ENCODE results near the gene ZCCHC12.

The ZCCHC12 gene

DNA sequence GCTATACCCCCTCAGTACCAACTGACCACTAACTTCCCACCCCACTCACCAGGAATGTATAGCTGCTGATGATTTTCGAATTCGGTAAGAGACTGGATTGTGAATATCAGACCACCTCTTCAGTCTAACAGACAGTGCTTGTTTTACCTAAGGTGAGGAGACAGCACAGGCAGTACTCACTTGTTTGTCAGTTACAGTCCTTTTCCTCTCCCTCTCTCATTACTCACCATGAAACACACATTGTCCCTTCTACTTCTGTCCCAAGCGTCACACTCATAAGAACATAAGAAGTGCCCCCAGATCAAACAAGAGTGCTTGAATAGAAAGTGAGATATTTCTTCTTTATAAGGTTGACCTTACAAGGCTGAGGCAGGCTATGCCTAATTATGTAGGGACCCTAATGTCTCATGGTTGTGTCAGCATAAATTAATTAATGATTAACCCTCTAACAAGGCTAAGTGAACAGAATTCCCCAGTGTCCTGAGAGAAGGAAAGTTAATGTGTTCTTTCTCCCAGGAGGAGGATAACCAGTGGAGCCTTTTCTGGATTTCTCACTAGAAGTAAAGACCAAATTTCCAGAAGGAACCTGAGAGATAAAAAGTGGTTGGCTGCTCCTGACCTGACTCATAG lies 32.2 kb downstream of the ZCCHC12 start:
- TF ChIP-seq, protein P1, sequence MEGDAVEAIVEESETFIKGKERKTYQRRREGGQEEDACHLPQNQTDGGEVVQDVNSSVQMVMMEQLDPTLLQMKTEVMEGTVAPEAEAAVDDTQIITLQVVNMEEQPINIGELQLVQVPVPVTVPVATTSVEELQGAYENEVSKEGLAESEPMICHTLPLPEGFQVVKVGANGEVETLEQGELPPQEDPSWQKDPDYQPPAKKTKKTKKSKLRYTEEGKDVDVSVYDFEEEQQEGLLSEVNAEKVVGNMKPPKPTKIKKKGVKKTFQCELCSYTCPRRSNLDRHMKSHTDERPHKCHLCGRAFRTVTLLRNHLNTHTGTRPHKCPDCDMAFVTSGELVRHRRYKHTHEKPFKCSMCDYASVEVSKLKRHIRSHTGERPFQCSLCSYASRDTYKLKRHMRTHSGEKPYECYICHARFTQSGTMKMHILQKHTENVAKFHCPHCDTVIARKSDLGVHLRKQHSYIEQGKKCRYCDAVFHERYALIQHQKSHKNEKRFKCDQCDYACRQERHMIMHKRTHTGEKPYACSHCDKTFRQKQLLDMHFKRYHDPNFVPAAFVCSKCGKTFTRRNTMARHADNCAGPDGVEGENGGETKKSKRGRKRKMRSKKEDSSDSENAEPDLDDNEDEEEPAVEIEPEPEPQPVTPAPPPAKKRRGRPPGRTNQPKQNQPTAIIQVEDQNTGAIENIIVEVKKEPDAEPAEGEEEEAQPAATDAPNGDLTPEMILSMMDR (IDR thresholded peaks at IDR 0.05; ENCODE audit: insufficient read depth, low read depth, low read length, missing control alignments) = no peak
- no peak overlapping the region for H3K4me3 ChIP-seq (ENCODE audit: low read length)
- DNase-seq (ENCODE audit: low read depth) = no peak

DNA sequence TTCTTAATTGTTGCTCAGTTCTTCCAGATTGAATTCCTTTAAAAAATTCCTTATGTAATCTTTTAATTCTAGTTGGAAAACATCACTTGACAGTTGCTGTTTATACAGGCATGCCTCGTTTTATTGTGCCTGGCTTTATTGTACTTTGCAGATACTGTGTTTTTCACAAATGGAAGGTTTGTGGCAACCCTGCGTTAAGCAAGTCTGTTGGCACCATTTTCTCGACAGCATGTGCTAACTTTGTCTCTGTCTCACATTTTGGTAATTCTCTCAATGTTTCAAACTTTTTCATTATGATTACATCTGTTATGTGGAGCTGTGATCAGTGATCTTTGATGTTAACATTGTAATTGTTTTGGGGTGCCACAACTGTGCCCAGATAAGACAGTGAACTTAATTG lies 33.4 kb downstream of the ZCCHC12 start:
- no peak for DNase-seq (ENCODE audit: low read depth)
- H3K4me3 ChIP-seq (ENCODE audit: low read length) = no peak overlapping the region
- TF ChIP-seq, protein P1 (IDR thresholded peaks at IDR 0.05; ENCODE audit: insufficient read depth, low read depth, low read length, missing control alignments) = no peak

DNA sequence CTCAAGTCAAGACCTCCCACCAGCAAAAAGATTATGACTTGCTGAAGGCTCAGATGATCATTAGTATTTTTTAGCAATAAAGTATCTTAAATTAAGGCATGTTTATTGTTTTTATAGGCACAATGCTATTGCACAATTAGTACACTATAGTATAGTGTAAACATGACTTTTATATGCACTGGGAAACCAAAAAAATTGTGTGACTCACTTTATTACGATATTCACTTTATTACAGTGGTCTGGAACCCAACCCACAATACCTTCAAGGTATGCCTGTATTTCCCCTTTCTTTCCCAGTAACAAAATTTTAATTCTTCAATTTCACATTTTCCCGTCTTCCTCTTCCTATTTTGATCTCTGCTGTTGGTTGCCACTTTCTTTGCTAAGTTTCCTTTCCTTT lies 37.7 kb downstream of the ZCCHC12 start:
- DNase-seq (ENCODE audit: low read depth) = no peak
- TF ChIP-seq, protein P1 (IDR thresholded peaks at IDR 0.05; ENCODE audit: insufficient read depth, low read depth, low read length, missing control alignments) = no peak
- no peak overlapping the region for H3K4me3 ChIP-seq (ENCODE audit: low read length)

DNA sequence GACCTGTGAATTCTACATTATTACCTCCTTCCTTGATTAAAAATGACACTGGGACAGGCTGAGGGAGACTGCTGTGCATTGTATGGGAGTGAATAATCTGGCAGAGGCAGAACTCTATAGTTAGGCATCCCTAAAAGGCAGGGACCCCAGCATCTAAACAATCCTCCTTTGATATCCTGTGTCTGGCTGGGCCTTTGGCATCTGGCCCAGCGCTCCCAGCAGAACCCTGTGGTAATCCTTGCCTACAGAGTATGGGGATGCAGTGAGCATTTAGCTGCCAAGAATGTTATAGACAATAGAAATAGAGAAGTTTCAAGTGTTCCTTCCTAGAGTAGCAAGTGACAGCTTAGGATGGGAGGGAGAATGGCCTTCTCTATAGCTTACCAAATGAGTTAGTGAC lies 38.5 kb downstream of the ZCCHC12 start:
- DNase-seq (ENCODE audit: low read depth) = no peak
- TF ChIP-seq, protein P1 (IDR thresholded peaks at IDR 0.05; ENCODE audit: insufficient read depth, low read depth, low read length, missing control alignments) = no peak
- H3K4me3 ChIP-seq (ENCODE audit: low read length) = no peak overlapping the region

DNA sequence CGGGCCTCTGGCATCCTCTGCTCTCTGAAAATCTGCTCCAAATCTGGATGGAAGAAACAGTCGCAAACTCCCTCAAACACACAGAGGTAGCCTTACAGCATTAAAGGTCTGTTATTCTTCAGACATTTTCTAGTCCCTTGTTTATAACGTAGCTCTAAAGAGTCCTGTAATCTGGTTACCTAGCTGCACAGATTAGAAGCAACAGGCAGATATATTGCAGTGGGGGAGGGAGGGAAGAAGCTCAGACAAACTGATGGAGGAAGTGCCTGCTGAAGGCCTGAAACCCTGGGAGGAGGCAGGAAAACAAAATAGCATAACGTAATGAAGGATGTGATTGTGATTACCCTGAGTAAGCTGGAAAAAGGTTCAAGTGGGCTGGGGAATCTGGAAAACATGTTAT lies 39.4 kb downstream of the ZCCHC12 start:
- TF ChIP-seq, protein P1 (IDR thresholded peaks at IDR 0.05; ENCODE audit: insufficient read depth, low read depth, low read length, missing control alignments) = no peak
- H3K4me3 ChIP-seq (ENCODE audit: low read length) = no peak overlapping the region
- DNase-seq (ENCODE audit: low read depth) = no peak

DNA sequence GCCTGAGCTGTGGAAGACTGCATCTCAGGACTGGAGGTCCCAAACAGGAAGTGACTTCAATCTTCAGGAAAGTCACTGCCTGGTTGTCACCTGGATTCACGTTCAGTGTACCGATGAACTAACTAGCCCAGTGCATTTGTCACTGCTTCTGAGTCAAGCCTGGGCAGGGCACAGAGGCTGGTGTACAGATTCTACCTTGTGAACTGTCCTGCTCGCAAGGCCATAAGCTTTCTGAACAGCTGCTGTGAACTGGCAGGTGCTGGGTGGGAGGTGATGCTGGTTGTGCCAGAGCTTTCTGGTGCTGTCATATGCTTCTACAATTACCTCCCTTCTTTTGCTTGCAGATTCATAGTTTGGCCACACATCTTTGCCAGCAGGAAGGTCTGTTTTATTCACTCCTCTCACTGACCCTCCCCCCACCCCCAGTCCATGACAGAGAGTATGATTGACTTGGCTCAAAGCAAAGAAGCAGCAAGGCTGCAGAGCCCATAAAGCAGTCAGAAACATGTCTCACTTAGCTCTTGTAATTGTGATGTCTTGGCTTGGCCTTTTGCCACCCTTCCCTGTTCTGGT lies 40.5 kb downstream of the ZCCHC12 start:
- H3K4me3 ChIP-seq (ENCODE audit: low read length) = no peak overlapping the region
- DNase-seq (ENCODE audit: low read depth) = no peak
- TF ChIP-seq, protein P1 (IDR thresholded peaks at IDR 0.05; ENCODE audit: insufficient read depth, low read depth, low read length, missing control alignments) = no peak

DNA sequence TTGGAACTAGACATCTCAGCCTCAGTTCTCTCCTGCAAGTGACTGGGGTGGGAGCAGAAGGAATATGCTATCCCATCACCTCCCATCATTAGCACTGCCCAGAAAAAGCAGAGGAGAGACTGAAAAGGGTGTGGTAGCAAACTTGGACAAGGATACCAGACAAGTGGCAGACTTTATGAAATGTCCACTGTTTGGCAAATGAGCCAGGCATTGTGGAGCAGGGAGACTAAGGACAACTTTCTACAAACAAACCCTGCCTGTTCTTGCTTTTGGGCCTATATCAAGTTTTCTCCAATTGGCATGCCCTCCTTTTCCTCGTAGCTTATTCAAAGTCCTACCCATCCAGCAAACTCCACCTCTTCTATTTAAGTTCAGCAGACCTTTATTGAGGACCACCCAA lies 41.6 kb downstream of the ZCCHC12 start:
- H3K4me3 ChIP-seq (ENCODE audit: low read length) = no peak overlapping the region
- DNase-seq (ENCODE audit: low read depth) = no peak
- TF ChIP-seq, protein P1 (IDR thresholded peaks at IDR 0.05; ENCODE audit: insufficient read depth, low read depth, low read length, missing control alignments) = no peak

Data from epithelial cell of esophagus (primary cell).